ENCODE results near the gene SNX3.

Gene SNX3

GRCh38 chr6:108203189-108204112 is 57.4 kb downstream of the SNX3 start:
- no peak for DNase-seq (ENCODE audit: low spot score)

GRCh38 chr6:108200631-108201030 is 60.2 kb downstream of the SNX3 start:
- DNase-seq (ENCODE audit: low spot score) = no peak

DNA sequence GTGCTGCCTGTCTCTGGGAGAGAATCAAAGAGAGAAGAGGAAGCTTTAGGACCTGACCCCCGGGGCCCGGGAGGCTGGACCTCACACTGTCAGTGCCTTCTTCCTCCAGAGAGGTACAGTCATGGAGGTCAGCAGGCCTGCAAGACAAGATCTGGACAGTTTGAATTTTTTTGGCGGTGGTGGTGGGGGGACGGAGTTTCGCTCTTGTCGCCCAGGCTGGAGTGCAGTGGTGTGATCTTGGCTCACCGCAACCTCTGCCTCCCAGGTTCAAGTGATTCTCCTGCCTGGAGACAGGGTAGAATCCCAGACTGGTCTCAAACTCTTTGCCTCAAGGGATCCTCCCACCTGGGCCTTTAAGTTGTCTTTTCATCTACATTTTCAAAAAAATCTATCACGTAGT is 60.7 kb downstream of the SNX3 start:
- DNase-seq (ENCODE audit: low spot score) = no peak

DNA sequence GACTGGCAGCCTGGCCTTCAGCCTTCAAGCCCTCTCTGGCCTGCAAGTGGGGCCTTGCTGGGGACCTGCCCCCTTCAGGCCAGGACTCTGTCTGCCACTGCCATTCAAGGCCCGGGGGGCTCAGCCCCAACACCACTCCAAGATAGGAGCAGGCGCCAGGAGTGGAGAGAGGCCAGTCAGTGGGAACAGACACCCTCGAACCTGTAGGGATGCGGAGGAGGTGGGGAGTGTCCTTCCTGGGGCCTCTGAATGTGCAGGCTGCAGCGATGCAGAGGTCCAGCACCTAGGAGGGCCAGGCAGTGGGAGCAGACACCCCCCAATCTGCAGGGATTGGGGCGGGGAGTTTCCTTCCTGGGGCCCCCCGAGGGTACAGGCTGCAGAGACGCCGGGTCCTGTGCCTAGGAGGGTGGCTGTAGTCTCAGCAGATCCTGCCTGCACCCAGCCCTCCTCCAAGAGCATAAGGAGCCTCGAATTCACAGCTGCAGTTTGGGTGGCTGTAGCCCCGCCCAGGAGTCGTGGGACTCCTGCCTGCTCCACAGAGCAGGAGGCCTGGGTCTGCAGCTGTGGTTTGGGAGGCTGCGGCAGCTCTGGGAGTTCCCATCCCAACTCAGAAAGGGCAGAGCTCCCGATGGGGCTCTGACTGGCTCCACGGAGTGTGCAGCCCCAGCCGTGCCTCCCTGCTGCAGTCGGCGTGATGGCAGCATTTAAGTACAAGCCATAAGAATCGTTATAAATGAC is 61.9 kb downstream of the SNX3 start:
- DNase-seq (ENCODE audit: low spot score) = no peak

- DNase-seq (ENCODE audit: low spot score) = no peak
Measured at GRCh38 chr6:108195209-108195608, 65.6 kb downstream of the SNX3 start.

- no peak for DNase-seq (ENCODE audit: low spot score)
Measured at GRCh38 chr6:108194503-108194902, 66.3 kb downstream of the SNX3 start.

DNA sequence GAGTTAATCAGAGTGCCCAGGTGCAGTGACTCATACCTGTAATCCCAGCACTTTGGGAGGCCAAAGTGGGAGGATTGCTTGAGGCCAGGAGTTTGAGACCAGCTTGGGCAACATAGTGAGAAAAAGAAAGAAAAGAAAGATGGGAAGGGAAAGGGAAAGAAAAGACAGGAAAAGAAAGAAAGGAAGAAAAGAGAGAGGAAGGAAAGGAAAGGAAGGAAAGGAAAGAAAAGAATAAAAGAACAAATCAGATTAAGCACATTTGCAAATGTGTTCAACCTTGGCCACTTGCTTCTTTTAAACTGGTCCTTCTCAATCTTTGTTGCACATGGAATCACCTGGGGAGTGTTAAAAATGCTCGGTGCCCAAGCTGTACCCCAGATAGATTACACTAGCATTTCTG is 67.0 kb downstream of the SNX3 start:
- DNase-seq (ENCODE audit: low spot score) = no peak

- DNase-seq (ENCODE audit: low spot score) = no peak
Measured at GRCh38 chr6:108193131-108193530, 67.7 kb downstream of the SNX3 start.

- no peak for DNase-seq (ENCODE audit: low spot score)
Measured at GRCh38 chr6:108187519-108187918, 73.3 kb downstream of the SNX3 start.

GRCh38 chr6:108186226-108186625 is 74.6 kb downstream of the SNX3 start:
- DNase-seq (ENCODE audit: low spot score) = no peak

DNA sequence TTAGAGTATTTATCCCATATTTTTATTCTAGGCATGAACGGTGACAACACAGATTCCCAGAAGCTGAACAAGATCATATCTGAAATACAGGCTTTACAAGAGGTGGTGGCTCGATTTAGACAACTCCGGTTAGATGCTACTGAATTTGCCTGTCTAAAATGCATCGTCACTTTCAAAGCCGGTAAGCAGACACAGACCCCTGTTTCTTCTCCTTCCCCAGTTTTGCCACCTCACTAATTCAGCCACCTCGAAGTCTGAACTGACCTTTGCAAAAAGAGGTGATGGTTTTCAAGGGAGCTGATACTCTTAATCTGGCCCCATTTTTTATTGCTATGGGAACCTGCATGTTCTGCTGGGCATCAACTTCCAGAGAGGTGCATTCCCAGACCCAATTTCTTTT is 80.1 kb downstream of the SNX3 start:
- no peak for DNase-seq (ENCODE audit: low spot score)

DNA sequence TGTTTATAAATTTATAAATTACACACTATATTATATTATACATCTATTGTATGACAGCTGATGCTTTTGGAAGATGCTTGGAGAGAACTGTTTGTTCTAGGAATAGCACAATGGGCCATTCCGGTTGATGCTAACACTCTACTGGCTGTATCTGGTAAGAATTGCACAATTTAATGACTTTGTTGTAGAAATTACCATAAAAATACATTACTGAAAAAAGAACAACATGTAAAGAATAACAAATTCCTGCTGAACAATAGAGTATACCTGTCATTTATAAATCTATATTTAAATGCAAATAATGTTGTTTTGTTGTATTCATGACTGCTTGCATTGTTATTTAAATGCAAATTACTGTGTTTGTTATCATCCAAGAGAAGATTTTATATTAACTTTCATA is 80.6 kb downstream of the SNX3 start:
- no peak for DNase-seq (ENCODE audit: low spot score)

DNA sequence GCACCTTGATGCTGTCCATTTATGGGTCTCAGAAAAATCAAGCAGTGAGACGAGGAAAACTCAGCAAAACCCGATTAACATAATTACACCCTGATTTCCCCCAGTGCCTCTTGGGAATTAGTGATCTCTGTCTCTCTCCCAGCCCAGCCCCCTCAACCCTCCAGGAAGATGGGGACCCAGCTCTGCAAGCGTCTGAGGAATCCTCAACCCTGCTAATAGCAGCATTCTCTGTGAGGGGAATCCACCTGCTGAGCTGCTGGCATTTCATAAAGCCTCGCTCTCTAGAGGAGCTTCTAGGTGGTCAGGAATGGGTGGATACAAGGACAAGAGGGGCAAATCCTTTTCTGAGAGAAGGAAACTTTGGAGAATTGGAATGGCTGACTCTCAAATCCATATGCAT is 81.1 kb downstream of the SNX3 start:
- DNase-seq (ENCODE audit: low spot score) = no peak

DNA sequence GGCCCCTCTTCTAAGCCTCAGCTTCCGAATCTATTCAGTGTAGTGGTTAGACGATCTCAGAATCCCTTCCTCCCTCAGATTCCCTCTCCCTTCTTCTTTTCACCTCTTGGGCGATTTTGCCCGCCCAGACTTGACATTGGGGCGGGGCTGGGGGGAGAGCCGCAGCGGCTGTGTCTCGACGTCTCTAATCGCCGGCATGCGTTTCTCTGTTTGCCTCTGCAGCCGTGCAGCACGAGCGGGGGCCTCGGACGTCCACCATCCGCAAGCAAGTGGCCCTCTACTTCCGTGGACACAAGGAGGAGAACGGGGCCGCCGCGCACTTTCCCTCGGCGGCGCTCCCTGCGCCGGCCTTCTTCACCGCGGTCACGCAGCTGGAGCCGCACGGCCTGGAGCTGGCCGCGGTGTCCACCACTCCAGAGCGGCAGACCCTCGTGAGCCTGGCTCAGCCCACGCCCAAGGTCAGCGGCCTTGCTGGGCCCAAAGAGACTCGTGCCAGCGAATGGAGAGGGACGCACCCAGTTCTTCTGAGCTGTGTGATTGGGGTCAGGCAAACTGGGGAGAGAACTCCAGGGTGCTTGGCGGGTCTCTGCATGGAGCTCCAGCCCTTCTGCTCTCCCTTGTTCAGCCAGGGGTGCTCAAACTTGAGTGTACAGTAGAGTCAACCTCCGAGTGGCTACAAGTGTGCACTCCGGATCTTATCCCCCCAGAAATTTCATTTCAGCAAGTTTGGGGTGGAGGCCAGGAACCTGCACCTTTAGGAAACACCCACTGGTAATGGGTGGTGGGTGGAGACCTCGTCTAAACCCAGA is 84.4 kb downstream of the SNX3 start:
- no peak for DNase-seq (ENCODE audit: low spot score)

DNA sequence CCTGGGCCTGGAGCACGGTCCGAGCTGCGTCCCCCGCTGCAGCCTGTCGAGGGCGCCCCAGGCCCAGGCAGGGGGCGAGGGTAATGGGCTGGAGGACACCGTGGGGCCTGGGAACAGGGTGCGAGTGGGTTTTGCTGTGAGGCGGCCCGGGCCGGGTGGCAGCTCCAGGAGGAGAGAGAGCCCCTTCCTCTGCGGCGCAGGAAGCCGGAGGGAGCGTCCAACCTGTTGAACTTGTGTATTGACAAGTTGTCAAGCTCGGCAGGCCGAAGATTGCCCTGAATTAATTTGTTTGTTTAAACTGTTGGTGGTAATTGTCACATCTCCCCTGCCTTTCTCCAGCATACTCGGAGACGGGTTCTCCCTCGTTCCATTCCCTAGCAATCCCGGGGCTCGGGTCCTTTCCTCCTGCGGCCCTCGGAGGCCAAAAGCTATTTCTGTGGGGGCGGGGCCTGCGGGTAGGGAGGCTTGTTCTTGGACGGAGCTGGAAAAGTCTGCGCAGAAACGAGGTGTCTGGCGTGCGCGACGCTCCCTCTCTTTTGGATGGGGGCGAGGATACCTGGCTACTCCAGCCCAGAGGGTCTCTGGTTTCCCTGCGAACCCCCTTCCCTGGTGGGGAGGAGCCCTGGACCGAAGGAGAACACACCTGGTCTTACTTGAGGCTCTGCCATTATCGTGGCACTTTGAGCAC is 85.1 kb downstream of the SNX3 start:
- no peak for DNase-seq (ENCODE audit: low spot score)

- no peak for DNase-seq (ENCODE audit: low spot score)
Measured at GRCh38 chr6:108175176-108175591, 85.7 kb downstream of the SNX3 start.

DNA sequence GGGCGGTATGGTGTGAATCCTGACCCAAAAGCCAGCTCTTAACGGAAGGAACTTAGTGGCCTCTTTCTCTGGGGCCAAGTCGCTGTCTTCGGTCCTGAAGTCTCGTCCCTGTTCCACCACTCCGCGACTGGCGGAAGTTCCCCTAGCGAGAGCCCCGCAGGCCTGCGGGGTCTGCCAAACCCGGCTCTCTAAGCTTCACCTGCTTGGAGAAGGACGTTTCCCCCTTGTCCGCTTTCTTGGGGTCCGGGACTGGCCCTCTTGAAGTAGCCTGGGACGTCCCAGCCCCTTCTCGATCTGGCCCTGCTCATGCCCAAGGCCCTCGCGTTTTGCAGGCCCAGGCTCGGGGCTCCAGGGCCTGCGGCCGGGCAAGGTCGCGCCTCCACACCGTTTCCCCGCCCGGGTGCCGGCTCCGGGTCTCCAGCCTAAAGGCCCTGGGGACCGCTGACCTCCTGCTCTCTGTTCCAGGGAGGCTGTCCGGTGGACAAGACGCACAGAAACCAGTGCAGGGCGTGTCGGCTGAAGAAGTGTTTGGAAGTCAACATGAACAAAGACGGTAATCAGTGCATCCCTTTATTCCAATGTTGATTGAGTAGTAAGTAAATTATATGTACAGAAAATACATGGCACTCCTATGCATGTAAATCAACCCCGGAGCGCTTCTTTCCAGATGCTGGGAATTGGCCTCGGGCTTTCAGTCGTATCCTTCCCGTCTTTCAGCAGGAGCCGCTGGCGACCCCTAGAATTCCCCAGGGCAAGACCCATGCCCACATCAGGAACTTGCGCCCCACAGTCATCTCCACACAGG is 86.3 kb downstream of the SNX3 start:
- DNase-seq (ENCODE audit: low spot score) = no peak

DNA sequence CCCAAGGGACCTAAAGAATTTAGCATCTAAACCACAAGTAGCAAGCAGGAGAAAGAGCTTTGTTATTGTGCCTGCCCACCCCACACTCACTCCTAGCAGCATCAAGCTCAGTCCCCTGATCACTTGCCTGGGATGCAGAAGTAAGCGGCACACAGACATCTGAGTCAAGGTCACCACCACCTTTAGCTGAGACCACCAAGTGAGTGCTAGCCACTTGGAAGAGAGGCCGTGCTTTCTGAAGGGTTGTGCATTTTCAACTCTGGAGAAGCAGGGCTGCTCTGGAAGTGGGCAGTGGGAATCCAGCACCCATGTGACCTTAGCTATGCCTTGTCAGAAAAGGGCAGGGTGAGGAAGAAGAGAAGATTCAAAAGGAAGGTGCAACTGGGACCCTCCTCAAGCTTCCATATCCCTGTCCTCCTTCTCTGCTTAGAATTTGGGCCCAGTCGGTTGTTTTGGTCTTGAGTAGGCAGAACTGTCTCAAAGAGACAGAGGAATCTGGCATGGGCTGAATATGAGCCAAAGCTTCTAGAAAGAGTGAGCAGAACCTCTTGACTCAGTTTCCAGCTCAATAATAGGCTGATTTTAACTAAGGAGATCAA is 88.8 kb downstream of the SNX3 start:
- no peak for DNase-seq (ENCODE audit: low spot score)

DNA sequence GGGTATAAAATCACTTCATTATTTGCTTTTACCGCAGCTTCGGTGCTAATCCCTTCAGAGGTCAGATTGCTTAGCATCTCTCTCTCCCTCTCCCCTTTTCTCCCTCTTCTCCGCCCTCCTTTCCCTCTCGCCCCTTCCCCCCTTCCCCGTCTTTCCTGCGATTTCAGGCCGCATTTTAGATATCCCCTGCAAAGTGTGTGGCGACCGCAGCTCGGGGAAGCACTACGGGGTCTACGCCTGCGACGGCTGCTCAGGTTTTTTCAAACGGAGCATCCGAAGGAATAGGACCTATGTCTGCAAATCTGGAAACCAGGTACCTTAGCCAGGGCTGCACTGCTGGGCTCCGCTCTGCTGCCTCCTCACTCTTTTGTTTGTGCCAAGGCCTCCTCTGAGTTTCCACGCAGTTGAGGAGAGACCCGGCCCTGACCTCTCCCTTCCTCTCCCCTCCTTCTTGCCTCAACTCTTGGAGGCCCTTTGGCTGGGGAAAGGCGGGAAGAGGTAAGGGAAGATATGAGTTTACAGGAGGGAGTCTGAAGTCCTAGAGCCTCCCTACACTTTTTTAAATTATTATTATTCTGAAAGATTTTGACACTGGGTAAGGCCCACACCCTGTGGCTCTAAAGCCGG is 89.4 kb downstream of the SNX3 start:
- DNase-seq (ENCODE audit: low spot score) = no peak
